ENCODE measurements around the gene VCPKMT. TPM values are rescaled to one million over a fixed set of nuclear protein-coding genes. Genes with fewer than 3 reads are reported as not detected.

VCPKMT gene
- total RNA-seq: 7.0 and 7.6 TPM in 2 replicates

DNA sequence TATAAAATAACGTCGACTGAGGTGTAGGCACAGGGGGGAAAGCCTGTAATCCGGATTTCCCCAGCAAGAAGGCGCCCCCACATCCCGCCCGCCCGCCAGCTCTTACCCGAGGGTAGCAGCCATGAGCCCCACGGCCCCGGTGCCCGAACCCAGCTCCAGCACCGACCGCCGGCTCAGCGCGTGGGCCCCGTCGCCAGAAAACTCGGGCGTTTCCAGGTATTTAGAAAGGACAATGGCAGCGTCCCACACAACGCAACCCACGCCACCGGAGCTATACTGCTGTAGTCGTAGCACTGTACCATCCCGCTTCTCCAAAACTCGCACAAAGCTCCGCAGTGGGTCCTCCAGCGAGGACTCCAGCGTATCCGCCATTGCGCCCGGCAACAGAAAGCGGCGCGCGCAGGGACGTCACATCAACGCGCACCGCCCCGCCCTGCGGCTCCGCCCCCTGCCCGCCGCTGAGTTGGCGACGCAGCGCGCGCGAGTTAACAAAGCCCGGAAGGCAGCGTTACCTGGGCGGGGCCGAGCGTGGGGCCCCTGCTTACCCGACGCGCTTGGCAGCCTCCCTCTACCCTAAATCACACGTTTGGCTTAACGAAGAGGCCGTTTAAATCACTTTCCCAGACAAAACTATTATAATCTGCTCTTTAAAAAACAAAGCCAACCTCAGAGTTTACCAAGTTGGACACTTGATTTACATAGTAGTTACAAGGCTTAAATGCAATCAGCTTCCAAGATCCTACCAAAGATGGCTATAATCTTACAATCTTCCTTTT, at the start of gene VCPKMT:
VCPKMT (minus strand) TSS at position 392 of the 776 bp plus-strand sequence; CDS start at position 372, 20 bp downstream.

Small RNA genes within 50 kb of the gene (small RNA-seq; reads per million reads assigned to genes)
- gene RF00019: not detected

Other genes starting within 250 kb of the VCPKMT start
- 92.3 and 111 TPM in 2 replicates for gene ARF6, start 223.5 kb downstream of the VCPKMT start, total RNA-seq
- 36.8 and 37.4 TPM in 2 replicates for gene SOS2, start 115.0 kb upstream of the VCPKMT start, total RNA-seq
- 4.8 and 7.0 TPM in 2 replicates for gene L2HGDH, start 195.7 kb upstream of the VCPKMT start, total RNA-seq
- gene DMAC2L, start 195.8 kb upstream of the VCPKMT start, total RNA-seq: 8.2 and 10.1 TPM in 2 replicates